B cell (primary cell): ENCODE measurements around the gene RAB31. TPM values are rescaled to one million over a fixed set of nuclear protein-coding genes. Genes with fewer than 3 reads are reported as not detected.

Experiments
- ATAC-seq: fragments of 200-7000 bp; cut with Tn5 transposase; one replicate; pipeline ENCODE4 v1.10.0; 2021; ENCODE audit warnings: low read depth, mild to moderate bottlenecking, moderate number of reproducible peaks, moderate library complexity
- CTCF ChIA-PET: fragments of 350-600 bp; sonication (Branson Sonifier 250); formaldehyde crosslinking; loops from one replicate; lab custom pipeline; 2021; ENCODE audit warnings: antibody characterized with exemption, inconsistent platforms; lab: Charles Lee
- POLR2A ChIA-PET: fragments of 350-600 bp; sonication (Branson Sonifier 250); formaldehyde crosslinking; loops from one replicate; lab custom pipeline; 2021; ENCODE audit warnings: antibody characterized with exemption; lab: Charles Lee
- DNase-seq: peaks from one replicate; pipeline ENCODE4 v3.0.0; 2013
- H2AFZ ChIP-seq: 2 replicates; pipeline ENCODE4 v1.6.1; 2012; ENCODE audit warnings: mild to moderate bottlenecking, low read depth, low read length; ENCODE audit not compliant: insufficient read depth, poor library complexity, severe bottlenecking
- H3K27ac ChIP-seq, 2 donors: 1 replicate in 1 of 2; 2 replicates in 1 of 2; pipeline ENCODE4 v1.5.1; 2012 to 2013; ENCODE audit warnings: low read length in 2 of 2, mild to moderate bottlenecking in 2 of 2, moderate library complexity in 1 of 2
- H3K27me3 ChIP-seq, 4 experiments: fragments of 200-600 bp in 1 of 4; sonication (generic) in 1 of 4; replicated peaks in 1 of 4; 1 replicate in 2 of 4; 2 replicates in 2 of 4; pipeline versions ENCODE4 v1.6.1 to v1.7.0; 2013 to 2016; ENCODE audit warnings: low read length in 3 of 4, mild to moderate bottlenecking in 2 of 4, mixed read lengths in 1 of 4, moderate library complexity in 1 of 4; ENCODE audit not compliant: insufficient read depth in 4 of 4, control insufficient read depth in 3 of 4; ENCODE audit errors: control extremely low read depth in 1 of 4
- H3K36me3 ChIP-seq, 2 experiments: replicated peaks in 1 of 2; 1 replicate in 1 of 2; 2 replicates in 1 of 2; pipeline versions ENCODE4 v1.6.1 to v1.7.1; 2013; ENCODE audit warnings: low read length in 1 of 2; ENCODE audit not compliant: insufficient read depth in 2 of 2, control insufficient read depth in 1 of 2; ENCODE audit errors: control extremely low read depth in 1 of 2, extremely low read depth in 1 of 2
- H3K4me1 ChIP-seq, 2 donors: fragments of 200-600 bp in 1 of 2; sonication (generic) in 1 of 2; 1 replicate in 1 of 2; 2 replicates in 1 of 2; pipeline versions ENCODE4 v1.5.1 to v1.6.1; 2013 to 2017; ENCODE audit warnings: low read length in 2 of 2; ENCODE audit not compliant: control insufficient read depth in 2 of 2, insufficient read depth in 2 of 2
- H3K4me2 ChIP-seq: replicated peaks from 2 replicates; pipeline ENCODE3; 2012; ENCODE audit warnings: mild to moderate bottlenecking, low read depth, low read length; ENCODE audit not compliant: poor library complexity, severe bottlenecking
- H3K4me3 ChIP-seq, 5 experiments: fragments of 200-600 bp in 1 of 5; sonication (generic) in 1 of 5; 1 replicate in 3 of 5; 2 replicates in 2 of 5; pipeline versions ENCODE4 v1.5.1 to v1.7.0; 2011 to 2016; ENCODE audit warnings: low read length in 4 of 5, mild to moderate bottlenecking in 4 of 5, low read depth in 2 of 5, control low read depth in 1 of 5, moderate library complexity in 1 of 5; ENCODE audit not compliant: insufficient read depth in 1 of 5; ENCODE audit errors: control extremely low read depth in 1 of 5, extremely low read depth in 1 of 5
- H3K79me2 ChIP-seq: fragments of 200-600 bp; sonication (generic); one replicate; pipeline ENCODE4 v1.6.0; 2016; ENCODE audit warnings: low read length; ENCODE audit not compliant: control insufficient read depth, insufficient read depth
- H3K9ac ChIP-seq: fragments of 200-600 bp; sonication (generic); 2 replicates; pipeline ENCODE4 v1.6.1; 2017; ENCODE audit warnings: mild to moderate bottlenecking, low read length, moderate library complexity
- H3K9me3 ChIP-seq, 3 donors: one replicate each; pipeline versions ENCODE4 v1.6.1 to v1.7.1; 2013; ENCODE audit warnings: low read length in 2 of 3; ENCODE audit not compliant: control insufficient read depth in 2 of 3, insufficient read depth in 1 of 3; ENCODE audit errors: control extremely low read depth in 1 of 3
- H4K20me1 ChIP-seq: 2 replicates; pipeline ENCODE4 v1.6.0; 2012; ENCODE audit warnings: mild to moderate bottlenecking, low read length; ENCODE audit not compliant: insufficient read depth, control insufficient read depth, poor library complexity, severe bottlenecking
- H3K27ac Mint-ChIP-seq: one replicate; pipeline ENCODE4 v1.8.0; 2021; ENCODE audit warnings: mixed read lengths
- H3K27me3 Mint-ChIP-seq: one replicate; pipeline ENCODE4 v1.8.0; 2021; ENCODE audit warnings: mixed read lengths
- H3K4me1 Mint-ChIP-seq: one replicate; pipeline ENCODE4 v1.8.0; 2021; ENCODE audit warnings: mixed read lengths
- H3K4me3 Mint-ChIP-seq: one replicate; pipeline ENCODE4 v1.8.0; 2021; ENCODE audit warnings: mixed read lengths
- H3K9me3 Mint-ChIP-seq: one replicate; pipeline ENCODE4 v1.8.0; 2022; ENCODE audit warnings: mixed read lengths; ENCODE audit not compliant: insufficient read depth
- CTCF ChIP-seq: fragments of 200-600 bp; IDR thresholded peaks from one replicate; pipeline ENCODE4 v1.8.0; 2022; ENCODE audit warnings: antibody characterized with exemption, mild to moderate bottlenecking
- EZH2 ChIP-seq: IDR thresholded peaks from 2 replicates; pipeline ENCODE4 v1.6.1; 2012; ENCODE audit warnings: borderline replicate concordance, low read depth, mild to moderate bottlenecking, moderate library complexity, low read length; ENCODE audit not compliant: insufficient read depth, poor library complexity, severe bottlenecking
- WGBS: methylation state at CpG from one replicate; pipeline ENCODE4 v1.1.5; 2013; ENCODE audit warnings: missing lambda C conversion rate; ENCODE audit not compliant: insufficient coverage; 5-methylcytosine and 5-hydroxymethylcytosine counted together
- intact Hi-C: fragments of 100-400 bp; cut with micrococcal nuclease; formaldehyde crosslinking; loops from one replicate; pipeline ENCODE4 v1.10.0; 2022
- polyA plus RNA-seq: library from polyadenylated mRNA; depleted of rRNA; stranded (reverse); fragments of >200 nt; gene quantifications from 2 replicates; pipeline ENCODE4 v1.2.3, GENCODE V29; 2012
- total RNA-seq, 2 donors: library from RNA; stranded (reverse); fragments of 120-200 nt in 1 of 2; gene quantifications; 1 replicate in 1 of 2; 2 replicates in 1 of 2; pipeline versions ENCODE4 v1.2.3 to v1.2.4, GENCODE V29; 2013 to 2022

The RAB31 gene
- total and polyA plus RNA-seq, 2 donors (not counting 1 experiment from before 2014, with no cell fraction given), result 15.5 to 44.6 TPM

GRCh38 chr18:9736286-9736835 lies 28.3 kb downstream of the RAB31 start:
- Mint-ChIP-seq H3K27ac (no peak overlapping the region), H3K4me3 (no peak overlapping the region), H3K9me3 (no peaks in the 10 kb centered on the region), H3K27me3 (no peaks in the 10 kb centered on the region), H3K4me1 (peaks cover 19% of the 10 kb centered on the region)
- TF ChIP-seq EZH2, result no peak
- TF ChIP-seq CTCF, result no peak
- CTCF ChIA-PET, result no interaction called here
- Histone ChIP-seq H3K27ac (no peak overlapping the region), H2AFZ (no peak overlapping the region), H3K79me2 (peaks cover 31% of the 10 kb centered on the region), H4K20me1 (peaks cover 22% of the 10 kb centered on the region), H3K4me3 (no peak overlapping the region), H3K36me3 (peaks cover 0 to 21% of the 10 kb centered on the region in 2 experiments), H3K9ac (no peak overlapping the region), H3K27me3 (no peaks in the 10 kb centered on the region), H3K4me1 (peaks cover 0 to 4% of the 10 kb centered on the region in 2 donors), H3K4me2 (no peak overlapping the region), H3K9me3 (no peaks in the 10 kb centered on the region)
- WGBS, result 50% methylated on average over 2 of the region's 4 CpGs
- POLR2A ChIA-PET, result no interaction called here
- intact Hi-C loops, result no loop called here
- ATAC-seq (no peak), DNase-seq (no peak)

GRCh38 chr18:9737006-9737405 lies 28.9 kb downstream of the RAB31 start:
- Mint-ChIP-seq H3K27ac (no peak overlapping the region), H3K4me1 (peaks cover 22% of the 10 kb centered on the region), H3K27me3 (no peaks in the 10 kb centered on the region), H3K4me3 (no peak overlapping the region), H3K9me3 (no peaks in the 10 kb centered on the region)
- no peak overlapping the region for H3K4me3 ChIP-seq
- no peak for TF ChIP-seq EZH2
- TF ChIP-seq CTCF, result no peak
- no peak overlapping the region for H3K4me2 ChIP-seq
- H3K27ac ChIP-seq, result no peak overlapping the region
- peaks cover 0 to 4% of the 10 kb centered on the region in 2 donors for H3K4me1 ChIP-seq
- CTCF ChIA-PET, result no interaction called here
- H3K9me3 ChIP-seq, result peaks cover 0 to 4% (median 0%) of the 10 kb centered on the region in 3 donors
- peaks cover 26% of the 10 kb centered on the region for H4K20me1 ChIP-seq
- H3K79me2 ChIP-seq, result peaks cover 25% of the 10 kb centered on the region
- POLR2A ChIA-PET, result no interaction called here
- no peak for DNase-seq
- H3K36me3 ChIP-seq, result peaks cover 0 to 18% of the 10 kb centered on the region in 2 experiments
- WGBS, result 100% methylated on average over 1 of the region's 4 CpGs
- ATAC-seq, result no peak
- H2AFZ ChIP-seq, result no peak overlapping the region
- intact Hi-C loops, result no loop called here
- H3K27me3 ChIP-seq, result no peaks in the 10 kb centered on the region
- H3K9ac ChIP-seq, result no peak overlapping the region
